HepG2 (cell line): Measurements from ENCODE around the gene ZNF277. TPM values are rescaled to one million over a fixed set of nuclear protein-coding genes. Genes with fewer than 3 reads are reported as not detected.

Experiments used
- ATF1 ChIP-seq: IDR thresholded peaks from 2 replicates; pipeline ENCODE4 v1.6.1; 2016; ENCODE audit warnings: mild to moderate bottlenecking, control low read depth
- EZH2 ChIP-seq: conservative IDR thresholded peaks from 2 replicates; pipeline ENCODE4 v1.6.1; 2012; ENCODE audit warnings: mild to moderate bottlenecking, low read depth, low read length, moderate library complexity
- GATAD2A ChIP-seq: IDR thresholded peaks from 2 replicates; pipeline ENCODE4 v1.6.1; 2016
- HDAC2 ChIP-seq: sonication (generic); formaldehyde crosslinking; IDR thresholded peaks from 2 replicates; pipeline ENCODE4 v1.4.0; 2020; ENCODE audit warnings: missing genetic modification reagents
- NFKBIZ ChIP-seq: IDR thresholded peaks from 2 replicates; pipeline ENCODE4 v1.6.1; 2018; ENCODE audit warnings: missing genetic modification reagents, missing compliant biosample characterization
- PLSCR1 ChIP-seq: sonication (generic); formaldehyde crosslinking; IDR thresholded peaks from 2 replicates; pipeline ENCODE4 v1.5.0; 2020; ENCODE audit warnings: missing genetic modification reagents, mild to moderate bottlenecking, borderline replicate concordance
- SOX6 ChIP-seq, 2 experiments: fragments of 450-650 bp in 1 of 2; sonication (generic) in 1 of 2; formaldehyde crosslinking in 1 of 2; IDR thresholded peaks; 2 replicates each; pipeline versions ENCODE4 v1.4.0 to v1.6.1; 2017 to 2020; ENCODE audit warnings: antibody characterized with exemption in 1 of 2, mild to moderate bottlenecking in 1 of 2, missing genetic modification reagents in 1 of 2
- SYNCRIP ChIP-seq: fragments of 200-400 bp; formaldehyde crosslinking; IDR thresholded peaks from 2 replicates; pipeline ENCODE4 v1.6.1; 2018; ENCODE audit warnings: mild to moderate bottlenecking, low read depth, low read length; ENCODE audit not compliant: insufficient read depth
- TCF7 ChIP-seq: sonication (generic); IDR thresholded peaks from 2 replicates; pipeline ENCODE4 v1.6.1; 2016; ENCODE audit warnings: antibody characterized with exemption, low read depth
- ZBTB21 ChIP-seq: sonication (generic); formaldehyde crosslinking; IDR thresholded peaks from 2 replicates; pipeline ENCODE4 v1.4.0; 2020; ENCODE audit warnings: missing genetic modification reagents
- ZEB1 ChIP-seq: IDR thresholded peaks from 2 replicates; pipeline ENCODE4 v1.6.1; 2012; ENCODE audit warnings: mild to moderate bottlenecking, low read depth, inconsistent platforms; ENCODE audit not compliant: insufficient replicate concordance
- ZNF263 ChIP-seq: sonication (generic); formaldehyde crosslinking; IDR thresholded peaks from 2 replicates; pipeline ENCODE4 v1.4.0; 2020; ENCODE audit warnings: missing genetic modification reagents
- ZNF609 ChIP-seq: sonication (generic); formaldehyde crosslinking; IDR thresholded peaks from 2 replicates; pipeline ENCODE4 v1.4.0; 2020; ENCODE audit warnings: mild to moderate bottlenecking, missing genetic modification reagents, borderline replicate concordance
- ZNF768 ChIP-seq: sonication (generic); formaldehyde crosslinking; IDR thresholded peaks from 2 replicates; pipeline ENCODE4 v1.4.0; 2020; ENCODE audit warnings: missing genetic modification reagents
- ZNF775 ChIP-seq: sonication (generic); formaldehyde crosslinking; IDR thresholded peaks from 2 replicates; pipeline ENCODE4 v1.4.0; 2020; ENCODE audit warnings: missing genetic modification reagents, mild to moderate bottlenecking, moderate library complexity, borderline replicate concordance
- polyA plus RNA-seq, 8 experiments: library from polyadenylated mRNA; depleted of rRNA in 3 of 8; stranded (reverse) in 7 of 8; unstranded in 1 of 8; fragments of >200 nt; fragmentation: Illumina TruSeq in 4 of 8; extraction: Trizol in 4 of 8; gene quantifications; 2 replicates each; pipeline versions ENCODE4 v1.2.1 to v1.2.3, GENCODE V29; 2011 to 2016; ENCODE audit warnings: low read depth in 4 of 8, missing spikeins in 1 of 8, mixed read lengths in 1 of 8; ENCODE audit not compliant: insufficient read depth in 1 of 8
- total RNA-seq, 5 experiments: library from RNA; depleted of rRNA; stranded (reverse); fragments of >200 nt; fragmentation: Illumina TruSeq; extraction: Trizol; gene quantifications; 2 replicates each; pipeline ENCODE4 v1.2.3, GENCODE V29; 2016; ENCODE audit warnings: low read depth in 1 of 5
- TF ChIP-seq, protein P1 (sequence below): sonication (generic); formaldehyde crosslinking; IDR thresholded peaks from 2 replicates; pipeline ENCODE4 v1.8.0; 2022; ENCODE audit warnings: mild to moderate bottlenecking, missing genetic modification reagents; ENCODE audit not compliant: insufficient replicate concordance
- TF ChIP-seq, protein P2 (sequence below): sonication (generic); formaldehyde crosslinking; IDR thresholded peaks from 2 replicates; pipeline ENCODE4 v1.4.0; 2020; ENCODE audit warnings: low read depth, mild to moderate bottlenecking, missing genetic modification reagents
- TF ChIP-seq, protein P3 (sequence below): sonication (generic); formaldehyde crosslinking; IDR thresholded peaks from 2 replicates; pipeline ENCODE4 v1.5.0; 2020; ENCODE audit warnings: mild to moderate bottlenecking, missing genetic modification reagents
- TF ChIP-seq, protein P4 (sequence below): IDR thresholded peaks from 2 replicates; pipeline ENCODE4 v1.6.1; 2016; ENCODE audit warnings: missing genetic modification reagents, missing compliant biosample characterization

Gene ZNF277
- total and polyA plus RNA-seq, 2 of the 13 experiments (the other 11 are each of a cell fraction or from before 2014, with no cell fraction given) = 29.1 to 30.1 TPM

DNA sequence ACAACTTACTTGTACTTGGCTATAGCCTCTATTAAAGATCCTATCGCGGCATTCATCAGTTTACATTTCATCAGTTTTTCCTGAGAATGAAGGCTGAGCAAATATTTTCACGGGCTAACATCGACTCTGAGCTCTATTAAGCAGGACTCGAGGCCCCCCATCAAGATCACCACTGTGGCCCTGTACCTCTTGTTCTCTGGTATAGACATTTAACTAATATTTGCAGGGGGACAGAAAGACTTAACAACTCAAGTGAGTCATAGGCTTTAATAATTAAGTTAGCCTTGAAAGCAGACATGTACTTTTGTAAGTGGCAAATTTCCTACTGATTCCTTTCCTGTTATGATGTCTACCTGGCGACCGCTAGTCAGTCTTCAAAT is 45.7 kb upstream of the ZNF277 start (continued):
- TF ChIP-seq, protein P1, sequence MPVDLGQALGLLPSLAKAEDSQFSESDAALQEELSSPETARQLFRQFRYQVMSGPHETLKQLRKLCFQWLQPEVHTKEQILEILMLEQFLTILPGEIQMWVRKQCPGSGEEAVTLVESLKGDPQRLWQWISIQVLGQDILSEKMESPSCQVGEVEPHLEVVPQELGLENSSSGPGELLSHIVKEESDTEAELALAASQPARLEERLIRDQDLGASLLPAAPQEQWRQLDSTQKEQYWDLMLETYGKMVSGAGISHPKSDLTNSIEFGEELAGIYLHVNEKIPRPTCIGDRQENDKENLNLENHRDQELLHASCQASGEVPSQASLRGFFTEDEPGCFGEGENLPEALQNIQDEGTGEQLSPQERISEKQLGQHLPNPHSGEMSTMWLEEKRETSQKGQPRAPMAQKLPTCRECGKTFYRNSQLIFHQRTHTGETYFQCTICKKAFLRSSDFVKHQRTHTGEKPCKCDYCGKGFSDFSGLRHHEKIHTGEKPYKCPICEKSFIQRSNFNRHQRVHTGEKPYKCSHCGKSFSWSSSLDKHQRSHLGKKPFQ (CRISPR knock-in tag) = no peak
- TF ChIP-seq, protein P2, sequence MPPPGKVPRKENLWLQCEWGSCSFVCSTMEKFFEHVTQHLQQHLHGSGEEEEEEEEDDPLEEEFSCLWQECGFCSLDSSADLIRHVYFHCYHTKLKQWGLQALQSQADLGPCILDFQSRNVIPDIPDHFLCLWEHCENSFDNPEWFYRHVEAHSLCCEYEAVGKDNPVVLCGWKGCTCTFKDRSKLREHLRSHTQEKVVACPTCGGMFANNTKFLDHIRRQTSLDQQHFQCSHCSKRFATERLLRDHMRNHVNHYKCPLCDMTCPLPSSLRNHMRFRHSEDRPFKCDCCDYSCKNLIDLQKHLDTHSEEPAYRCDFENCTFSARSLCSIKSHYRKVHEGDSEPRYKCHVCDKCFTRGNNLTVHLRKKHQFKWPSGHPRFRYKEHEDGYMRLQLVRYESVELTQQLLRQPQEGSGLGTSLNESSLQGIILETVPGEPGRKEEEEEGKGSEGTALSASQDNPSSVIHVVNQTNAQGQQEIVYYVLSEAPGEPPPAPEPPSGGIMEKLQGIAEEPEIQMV (CRISPR knock-in tag) = no peak
- TF ChIP-seq ZNF609 (CRISPR knock-in tag) (peak; percentile 96), ZNF775 (no peak), ZNF768 (CRISPR knock-in tag) (no peak), NFKBIZ (CRISPR knock-in tag) (no peak), EZH2 (no peak), ZNF263 (CRISPR knock-in tag) (no peak), GATAD2A (CRISPR knock-in tag) (0 out of 2 replicates have a peak, but pooled peaks have one; percentile 23), SYNCRIP (no peak), ZBTB21 (CRISPR knock-in tag) (no peak), SOX6 (IDR thresholded peaks at IDR 0.05) (no peak), SOX6 (CRISPR knock-in tag; IDR thresholded peaks at IDR 0.05) (peak; percentile 68), TCF7 (peak; percentile 55), PLSCR1 (CRISPR knock-in tag) (no peak), ZEB1 (no peak), HDAC2 (peak; percentile 70), ATF1 (CRISPR knock-in tag) (peak; percentile 51; the same call in 1 of the 2 replicates)
- TF ChIP-seq, protein P3, sequence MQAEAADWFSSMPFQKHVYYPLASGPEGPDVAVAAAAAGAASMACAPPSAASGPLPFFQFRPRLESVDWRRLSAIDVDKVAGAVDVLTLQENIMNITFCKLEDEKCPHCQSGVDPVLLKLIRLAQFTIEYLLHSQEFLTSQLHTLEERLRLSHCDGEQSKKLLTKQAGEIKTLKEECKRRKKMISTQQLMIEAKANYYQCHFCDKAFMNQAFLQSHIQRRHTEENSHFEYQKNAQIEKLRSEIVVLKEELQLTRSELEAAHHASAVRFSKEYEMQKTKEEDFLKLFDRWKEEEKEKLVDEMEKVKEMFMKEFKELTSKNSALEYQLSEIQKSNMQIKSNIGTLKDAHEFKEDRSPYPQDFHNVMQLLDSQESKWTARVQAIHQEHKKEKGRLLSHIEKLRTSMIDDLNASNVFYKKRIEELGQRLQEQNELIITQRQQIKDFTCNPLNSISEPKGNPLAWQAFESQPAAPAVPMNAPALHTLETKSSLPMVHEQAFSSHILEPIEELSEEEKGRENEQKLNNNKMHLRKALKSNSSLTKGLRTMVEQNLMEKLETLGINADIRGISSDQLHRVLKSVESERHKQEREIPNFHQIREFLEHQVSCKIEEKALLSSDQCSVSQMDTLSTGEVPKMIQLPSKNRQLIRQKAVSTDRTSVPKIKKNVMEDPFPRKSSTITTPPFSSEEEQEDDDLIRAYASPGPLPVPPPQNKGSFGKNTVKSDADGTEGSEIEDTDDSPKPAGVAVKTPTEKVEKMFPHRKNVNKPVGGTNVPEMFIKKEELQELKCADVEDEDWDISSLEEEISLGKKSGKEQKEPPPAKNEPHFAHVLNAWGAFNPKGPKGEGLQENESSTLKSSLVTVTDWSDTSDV (CRISPR knock-in tag) = no peak
- TF ChIP-seq, protein P4, sequence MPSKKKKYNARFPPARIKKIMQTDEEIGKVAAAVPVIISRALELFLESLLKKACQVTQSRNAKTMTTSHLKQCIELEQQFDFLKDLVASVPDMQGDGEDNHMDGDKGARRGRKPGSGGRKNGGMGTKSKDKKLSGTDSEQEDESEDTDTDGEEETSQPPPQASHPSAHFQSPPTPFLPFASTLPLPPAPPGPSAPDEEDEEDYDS (CRISPR knock-in tag) = peak; percentile 38; the same call in 1 of the 2 replicates
